Mucosa of stomach (tissue), 1 donor: ENCODE results near the gene SLC10A4.

Experiments used
- H3K27me3 ChIP-seq: one replicate; pipeline ENCODE4 v1.7.0; 2013; ENCODE audit warnings: mild to moderate bottlenecking, low read length; ENCODE audit not compliant: control insufficient read depth, insufficient read depth
- H3K36me3 ChIP-seq: one replicate; pipeline ENCODE4 v1.7.0; 2013; ENCODE audit warnings: low read length; ENCODE audit not compliant: control insufficient read depth, insufficient read depth
- H3K4me1 ChIP-seq: one replicate; pipeline ENCODE4 v1.7.0; 2013; ENCODE audit warnings: mild to moderate bottlenecking, low read length; ENCODE audit not compliant: control insufficient read depth, insufficient read depth
- H3K4me3 ChIP-seq: one replicate; pipeline ENCODE4 v1.7.0; 2013; ENCODE audit warnings: low read length
- H3K9ac ChIP-seq: one replicate; pipeline ENCODE4 v1.7.0; 2013; ENCODE audit warnings: mild to moderate bottlenecking, low read length, moderate library complexity
- H3K9me3 ChIP-seq: one replicate; pipeline ENCODE4 v1.7.0; 2013; ENCODE audit warnings: mild to moderate bottlenecking, low read length, moderate library complexity; ENCODE audit not compliant: control insufficient read depth
- donor health status: Pancreatic carcinoma.

SLC10A4 gene

DNA sequence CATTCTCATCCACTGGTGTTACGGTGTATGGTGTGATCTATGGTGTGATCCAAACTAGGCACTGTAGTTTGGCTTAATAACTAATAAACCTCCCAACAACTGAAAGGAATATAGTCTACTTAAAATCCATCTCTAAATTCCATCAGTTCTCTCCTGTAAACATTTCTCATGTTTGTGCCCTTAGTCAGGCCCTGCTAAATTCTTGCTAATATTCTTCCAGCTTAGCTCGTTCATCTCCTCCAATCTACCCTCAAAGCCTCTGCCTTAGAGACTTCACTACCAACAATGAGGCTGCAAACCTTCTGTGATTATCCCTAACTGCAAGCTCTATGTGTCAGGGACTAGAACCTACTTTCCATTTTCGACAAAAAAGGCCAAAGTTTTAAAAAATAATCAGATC is 35.0 kb downstream of the SLC10A4 start:
- H3K4me1 ChIP-seq, result no peaks in the 10 kb centered on the region
- H3K27me3 ChIP-seq, result no peaks in the 10 kb centered on the region
- no peak overlapping the region for H3K9ac ChIP-seq
- H3K4me3 ChIP-seq, result no peak overlapping the region
- peaks cover 15% of the 10 kb centered on the region for H3K36me3 ChIP-seq
- no peaks in the 10 kb centered on the region for H3K9me3 ChIP-seq

DNA sequence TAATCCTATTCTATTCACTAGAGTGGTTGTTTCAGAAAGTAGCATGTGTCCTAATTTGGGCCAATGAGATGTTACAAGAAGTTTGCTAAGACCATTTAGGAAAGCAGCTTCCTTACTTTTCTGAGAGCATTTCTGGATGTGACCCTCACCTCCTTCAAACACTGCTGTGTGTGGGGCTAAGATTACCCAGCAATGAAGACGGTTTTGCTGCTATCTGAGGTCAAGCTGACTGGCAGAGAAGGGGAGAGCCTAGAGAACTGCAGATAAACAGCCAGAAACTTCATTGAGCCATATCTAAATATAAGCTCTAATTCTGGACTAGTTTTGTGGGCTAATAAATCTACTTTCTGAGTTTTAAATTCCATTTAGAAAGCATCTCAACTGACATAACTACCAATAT is 43.3 kb downstream of the SLC10A4 start:
- Histone ChIP-seq H3K27me3 (no peaks in the 10 kb centered on the region), H3K4me1 (no peaks in the 10 kb centered on the region), H3K9me3 (no peaks in the 10 kb centered on the region), H3K4me3 (no peak overlapping the region), H3K9ac (no peak overlapping the region), H3K36me3 (peaks cover 12% of the 10 kb centered on the region)

DNA sequence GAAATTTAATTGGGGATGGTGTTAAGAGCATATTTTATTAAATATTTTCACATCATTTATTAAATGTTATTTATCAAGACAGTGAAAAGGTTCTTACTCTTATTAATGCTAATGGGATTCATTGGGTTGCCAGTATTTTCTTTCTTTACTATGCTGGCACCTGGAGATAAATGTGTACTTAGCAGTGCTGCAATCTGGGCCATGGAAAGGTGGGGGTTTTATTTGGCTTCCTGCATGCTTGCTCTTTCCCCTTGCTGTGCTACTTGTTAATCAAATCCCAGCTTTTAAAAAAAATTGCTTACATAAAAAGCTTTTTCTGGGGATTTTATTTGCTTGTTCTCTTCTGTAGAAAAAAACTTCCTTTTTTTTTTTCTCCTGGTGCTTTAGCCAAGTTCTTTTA is 55.2 kb downstream of the SLC10A4 start:
- H3K9me3 ChIP-seq, result no peaks in the 10 kb centered on the region
- no peak overlapping the region for H3K9ac ChIP-seq
- H3K4me3 ChIP-seq, result no peak overlapping the region
- no peaks in the 10 kb centered on the region for H3K27me3 ChIP-seq
- H3K4me1 ChIP-seq, result no peaks in the 10 kb centered on the region
- H3K36me3 ChIP-seq, result peaks cover 5% of the 10 kb centered on the region
